T-cell (primary cell): Measurements from ENCODE around the gene SPATS2. TPM values are rescaled to one million over a fixed set of nuclear protein-coding genes. Genes with fewer than 3 reads are reported as not detected.
"Not testable (repeated sequence)": the region's sequence is repeated elsewhere in the genome, so short reads cannot be mapped to it uniquely, and the experiment has no call there.

ENCODE experiments used
- ATAC-seq, 4 experiments: fragments of 200-7000 bp in 3 of 4; fragments of 150-1000 bp in 1 of 4; cut with Tn5 transposase; replicated peaks in 1 of 4; 1 replicate in 3 of 4; 2 replicates in 1 of 4; pipeline ENCODE4 v1.10.0; 2021; ENCODE audit warnings: moderate library complexity in 3 of 4, mild to moderate bottlenecking in 2 of 4, moderate number of reproducible peaks in 1 of 4
- CTCF ChIA-PET, 2 donors: fragments of 300-600 bp; sonication (Branson Sonifier 250); formaldehyde crosslinking; loops; one replicate each; lab custom pipeline; 2022; ENCODE audit warnings: antibody characterized with exemption in 2 of 2; lab: Charles Lee
- POLR2A ChIA-PET, 2 donors: fragments of 300-600 bp; sonication (Branson Sonifier 250); formaldehyde crosslinking; loops; one replicate each; lab custom pipeline; 2022; ENCODE audit warnings: antibody characterized with exemption in 2 of 2; lab: Charles Lee
- DNase-seq, 35 experiments: peaks; one replicate each; pipeline versions ENCODE4 v3.0.0 to v3.0.0-alpha.2; 2013 to 2023
- H3K27ac ChIP-seq: one replicate; pipeline ENCODE4 v1.5.1; 2013; ENCODE audit warnings: low read length
- H3K27me3 ChIP-seq, 2 experiments: replicated peaks in 1 of 2; 1 replicate in 1 of 2; 2 replicates in 1 of 2; pipeline versions ENCODE4 v1.6.1 to v1.7.0; 2013; ENCODE audit warnings: low read length in 1 of 2, mixed read lengths in 1 of 2; ENCODE audit not compliant: control insufficient read depth in 2 of 2, insufficient read depth in 2 of 2; ENCODE audit errors: extremely low read depth in 1 of 2
- H3K36me3 ChIP-seq, 2 donors: 1 replicate in 1 of 2; 2 replicates in 1 of 2; pipeline versions ENCODE4 v1.6.1 to v1.7.0; 2013; ENCODE audit warnings: low read length in 1 of 2; ENCODE audit not compliant: control insufficient read depth in 2 of 2, insufficient read depth in 1 of 2; ENCODE audit errors: extremely low read depth in 1 of 2
- H3K4me1 ChIP-seq, 2 experiments: 1 replicate in 1 of 2; 2 replicates in 1 of 2; pipeline versions ENCODE4 v1.6.1 to v1.7.0; 2013; ENCODE audit warnings: low read length in 2 of 2, mixed read lengths in 1 of 2; ENCODE audit not compliant: insufficient read depth in 2 of 2, control insufficient read depth in 1 of 2; ENCODE audit errors: extremely low read depth in 1 of 2
- H3K4me3 ChIP-seq, 2 donors: 1 replicate in 1 of 2; 2 replicates in 1 of 2; pipeline versions ENCODE4 v1.5.1 to v1.7.0; 2013; ENCODE audit warnings: mild to moderate bottlenecking in 2 of 2, low read length in 1 of 2, moderate library complexity in 1 of 2; ENCODE audit not compliant: control insufficient read depth in 1 of 2; ENCODE audit errors: extremely low read depth in 1 of 2
- H3K9me3 ChIP-seq: 2 replicates; pipeline ENCODE4 v1.7.0; 2013
- H3K27ac Mint-ChIP-seq, 2 donors: one replicate each; pipeline ENCODE4 v1.8.0; 2020 to 2021; ENCODE audit warnings: mild to moderate bottlenecking in 2 of 2, mixed read lengths in 2 of 2
- H3K27me3 Mint-ChIP-seq, 2 donors: one replicate each; pipeline ENCODE4 v1.8.0; 2021 to 2022; ENCODE audit warnings: mixed read lengths in 2 of 2
- H3K36me3 Mint-ChIP-seq: one replicate; pipeline ENCODE4 v1.8.0; 2021; ENCODE audit warnings: mixed read lengths
- H3K4me1 Mint-ChIP-seq, 3 donors: one replicate each; pipeline ENCODE4 v1.8.0; 2020 to 2022; ENCODE audit warnings: mixed read lengths in 3 of 3, mild to moderate bottlenecking in 1 of 3
- H3K4me3 Mint-ChIP-seq, 3 donors: one replicate each; pipeline ENCODE4 v1.8.0; 2020 to 2022; ENCODE audit warnings: mild to moderate bottlenecking in 3 of 3, mixed read lengths in 3 of 3, moderate library complexity in 3 of 3
- H3K9me3 Mint-ChIP-seq, 3 donors: one replicate each; pipeline ENCODE4 v1.8.0; 2020 to 2022; ENCODE audit warnings: mixed read lengths in 3 of 3
- WGBS: methylation state at CpG from one replicate; pipeline ENCODE4 v1.1.5; 2013; ENCODE audit warnings: missing lambda C conversion rate; ENCODE audit not compliant: insufficient coverage; 5-methylcytosine and 5-hydroxymethylcytosine counted together
- total RNA-seq, 35 experiments: library from RNA in 6 of 35; stranded (reverse) in 6 of 35; fragments of 120-200 nt in 1 of 35; gene quantifications; one replicate each; pipeline versions ENCODE4 v1.2.1 to v1.2.4 and lab custom pipeline; 2013 to 2026

SPATS2 gene
- total RNA-seq, 5 donors from 2014 or later (not counting 1 experiment from before 2014, with no cell fraction given): 5.4 to 11.4 (median 7.4) TPM

DNA sequence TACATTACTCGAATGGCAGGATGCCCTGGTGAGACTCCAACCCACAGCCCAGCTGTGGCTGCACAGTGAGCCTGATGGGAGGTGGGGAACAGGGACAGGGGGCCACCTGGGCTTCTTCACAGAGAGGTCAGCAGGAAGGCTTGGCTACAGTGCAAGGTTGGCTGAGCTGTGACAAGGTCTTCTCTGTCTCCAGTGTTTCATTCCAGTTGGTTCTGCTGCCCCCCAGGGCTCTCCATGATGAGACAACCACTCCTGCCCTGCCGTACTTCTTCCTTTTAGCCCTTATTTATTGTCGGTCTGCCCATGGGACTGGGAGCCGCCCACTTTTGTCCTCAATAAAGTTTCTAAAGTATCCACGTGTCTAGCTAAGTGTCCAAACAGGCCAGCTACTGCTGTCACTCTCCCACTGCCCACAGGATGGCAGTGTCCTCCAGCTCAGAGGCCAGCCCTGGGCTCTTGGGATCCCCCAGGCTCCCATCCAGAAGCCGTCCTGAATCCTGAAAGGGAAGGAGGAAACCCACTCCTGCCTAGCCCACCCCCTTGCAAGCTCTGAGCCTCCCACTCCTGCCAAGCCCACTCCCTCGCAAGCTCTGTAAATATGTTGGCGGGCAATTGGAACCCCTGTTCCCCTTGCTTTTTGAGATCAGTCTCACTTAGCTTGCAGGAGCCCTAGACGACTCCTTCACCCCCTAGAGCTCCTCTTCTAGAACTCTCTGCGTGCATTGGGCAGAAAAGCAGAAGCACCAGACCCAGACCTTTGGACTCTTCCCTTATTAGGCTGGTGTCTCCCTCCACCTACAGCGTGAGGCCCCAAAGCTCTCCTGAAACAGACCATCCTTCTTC is 35.7 kb upstream of the SPATS2 start:
- H3K4me1 ChIP-seq: peaks cover 0 to 14% of the 10 kb centered on the region in 2 experiments
- ATAC-seq (peak in 3 of 4 experiments; percentile 37 to 67 (median 50)), DNase-seq (no peak)
- Mint-ChIP-seq H3K36me3 (no peaks in the 10 kb centered on the region), H3K27me3 (peaks cover 36 to 43% of the 10 kb centered on the region in 2 donors), H3K4me1 (peaks cover 1 to 15% (median 6%) of the 10 kb centered on the region in 3 donors), H3K9me3 (no peaks in the 10 kb centered on the region), H3K4me3 (no peak overlapping the region), H3K27ac (no peak overlapping the region)
- 86% methylated on average over 10 of the region's 11 CpGs for WGBS
- no peaks in the 10 kb centered on the region for H3K36me3 ChIP-seq
- CTCF ChIA-PET: interaction anchor here (0.6 to 2.5 kb wide), 12 partner anchors 9 to 183 kb away, joined by 3 to 13 read pairs (median 4); partner anchors contain the start of gene TROAP (in 2 of the 2)
- POLR2A ChIA-PET: interaction anchor here in 1 of 2 donors (0.7 kb wide), 1 partner anchor 262 kb away, joined by 3 read pairs; no protein-coding TSS in a partner anchor
- H3K4me3 ChIP-seq: no peak overlapping the region
- peaks cover 5 to 63% of the 10 kb centered on the region in 2 experiments for H3K27me3 ChIP-seq
- H3K27ac ChIP-seq: no peak overlapping the region
- H3K9me3 ChIP-seq: no peaks in the 10 kb centered on the region

- peaks cover 7 to 71% of the 10 kb centered on the region in 2 experiments for H3K27me3 ChIP-seq
- H3K36me3 ChIP-seq: no peaks in the 10 kb centered on the region
- DNase-seq (no peak), ATAC-seq (no peak)
- H3K9me3 Mint-ChIP-seq: no peaks in the 10 kb centered on the region
- H3K4me1 Mint-ChIP-seq: peaks cover 10 to 23% (median 12%) of the 10 kb centered on the region in 3 donors
- no peak overlapping the region for H3K4me3 ChIP-seq
- POLR2A ChIA-PET: no interaction called here
- 81% methylated on average over 17 of the region's 17 CpGs for WGBS
- CTCF ChIA-PET: interaction anchor here (0.6 to 2.5 kb wide), 8 partner anchors 9 to 182 kb away, joined by 3 to 13 read pairs (median 8); partner anchors contain the start of gene TROAP (in 1 of the 2)
- H3K4me1 ChIP-seq: peaks cover 0 to 22% of the 10 kb centered on the region in 2 experiments
- no peak overlapping the region for H3K27ac ChIP-seq
- H3K36me3 Mint-ChIP-seq: no peaks in the 10 kb centered on the region
- H3K27ac Mint-ChIP-seq: peak overlapping the region in 1 of 2 donors; percentile 39
- no peaks in the 10 kb centered on the region for H3K9me3 ChIP-seq
- peaks cover 43 to 52% of the 10 kb centered on the region in 2 donors for H3K27me3 Mint-ChIP-seq
- H3K4me3 Mint-ChIP-seq: peak overlapping the region in 2 of 3 donors; percentile 13 to 51
Observed at GRCh38 chr12:49332441-49332861, 34.8 kb upstream of the SPATS2 start.

GRCh38 chr12:49332891-49333371 is 34.3 kb upstream of the SPATS2 start:
- H3K9me3 Mint-ChIP-seq: no peaks in the 10 kb centered on the region
- CTCF ChIA-PET: interaction anchor here (0.6 to 2.5 kb wide), 3 partner anchors 10 to 56 kb away, joined by 6 to 12 read pairs (median 10); partner anchors contain the start of gene TROAP (in 1 of the 2)
- Histone ChIP-seq H3K9me3 (no peaks in the 10 kb centered on the region), H3K36me3 (no peaks in the 10 kb centered on the region), H3K27me3 (peaks cover 8 to 76% of the 10 kb centered on the region in 2 experiments), H3K4me3 (no peak overlapping the region), H3K4me1 (peaks cover 2 to 27% of the 10 kb centered on the region in 2 experiments), H3K27ac (no peak overlapping the region)
- H3K4me3 Mint-ChIP-seq: peak overlapping the region in 2 of 3 donors; percentile 28 to 51
- ATAC-seq (no peak), DNase-seq (no peak)
- peak overlapping the region in 1 of 2 donors; percentile 39 for H3K27ac Mint-ChIP-seq
- POLR2A ChIA-PET: interaction anchor here in 1 of 2 donors (0.7 kb wide), 1 partner anchor 374 kb away, joined by 6 read pairs; no protein-coding TSS in a partner anchor
- WGBS: 23% methylated on average over 35 of the region's 40 CpGs
- peaks cover 48 to 57% of the 10 kb centered on the region in 2 donors for H3K27me3 Mint-ChIP-seq
- no peaks in the 10 kb centered on the region for H3K36me3 Mint-ChIP-seq
- H3K4me1 Mint-ChIP-seq: peaks cover 15 to 28% (median 15%) of the 10 kb centered on the region in 3 donors

GRCh38 chr12:49333778-49334177 is 33.5 kb upstream of the SPATS2 start:
- H3K36me3 ChIP-seq, H3K4me3 ChIP-seq, H3K36me3 Mint-ChIP-seq, DNase-seq, H3K9me3 ChIP-seq, H3K27ac Mint-ChIP-seq, H3K27ac ChIP-seq, H3K4me3 Mint-ChIP-seq, ATAC-seq, H3K9me3 Mint-ChIP-seq, POLR2A ChIA-PET: not testable (repeated sequence)
- H3K27me3 Mint-ChIP-seq: peaks cover 53 to 65% of the 10 kb centered on the region in 2 donors
- Histone ChIP-seq H3K4me1 (peaks cover 2 to 29% of the 10 kb centered on the region in 2 experiments), H3K27me3 (peaks cover 16 to 84% of the 10 kb centered on the region in 2 experiments)
- H3K4me1 Mint-ChIP-seq: peaks cover 16 to 30% (median 18%) of the 10 kb centered on the region in 3 donors
- CTCF ChIA-PET: interaction anchor here (0.7 kb wide), 2 partner anchors 12 to 50 kb away, joined by 4 to 8 read pairs; no protein-coding TSS in a partner anchor
- 66% methylated on average over 8 of the region's 21 CpGs for WGBS

GRCh38 chr12:49334226-49334625 is 33.0 kb upstream of the SPATS2 start:
- CTCF ChIA-PET: interaction anchor here in 1 of 2 donors (1.4 kb wide), 1 partner anchor 24 kb away, joined by 5 read pairs; no protein-coding TSS in a partner anchor
- Histone ChIP-seq H3K36me3 (no peaks in the 10 kb centered on the region), H3K27ac (no peak overlapping the region), H3K9me3 (no peaks in the 10 kb centered on the region), H3K27me3 (peaks cover 16 to 89% of the 10 kb centered on the region in 2 experiments), H3K4me1 (peaks cover 2 to 29% of the 10 kb centered on the region in 2 experiments), H3K4me3 (no peak overlapping the region)
- DNase-seq: no peak
- Mint-ChIP-seq H3K4me3 (no peak overlapping the region), H3K4me1 (peaks cover 16 to 30% (median 18%) of the 10 kb centered on the region in 3 donors), H3K9me3 (no peaks in the 10 kb centered on the region), H3K27me3 (peaks cover 58 to 69% of the 10 kb centered on the region in 2 donors), H3K36me3 (no peaks in the 10 kb centered on the region), H3K27ac (no peak overlapping the region)
- no peak for ATAC-seq
- POLR2A ChIA-PET: no interaction called here
- 24% methylated on average over 11 of the region's 19 CpGs for WGBS

DNA sequence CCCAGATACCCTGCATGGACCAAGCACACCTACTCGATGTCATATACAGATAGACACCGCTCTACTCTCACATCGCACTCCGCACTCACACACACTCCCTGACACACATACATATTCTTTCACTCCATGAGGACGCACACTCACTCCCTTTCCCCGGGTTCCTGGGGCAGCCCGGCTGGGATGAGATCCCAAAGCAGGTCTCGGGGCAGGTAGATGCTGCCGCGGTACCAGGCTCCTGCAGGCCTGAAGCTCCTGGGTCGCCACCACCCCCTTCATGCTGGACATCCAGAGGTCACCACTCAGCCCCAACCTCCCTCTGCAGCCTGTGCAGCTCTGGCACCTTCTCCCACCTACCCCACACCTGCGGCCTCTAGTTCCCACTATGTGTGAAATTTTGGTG is 32.6 kb upstream of the SPATS2 start:
- H3K27ac ChIP-seq: no peak overlapping the region
- H3K4me3 ChIP-seq: no peak overlapping the region
- Mint-ChIP-seq H3K27me3 (peaks cover 61 to 69% of the 10 kb centered on the region in 2 donors), H3K4me3 (no peak overlapping the region), H3K27ac (no peak overlapping the region), H3K36me3 (no peaks in the 10 kb centered on the region), H3K4me1 (peaks cover 16 to 30% (median 18%) of the 10 kb centered on the region in 3 donors), H3K9me3 (no peaks in the 10 kb centered on the region)
- CTCF ChIA-PET: interaction anchor here in 1 of 2 donors (1.4 kb wide), 1 partner anchor 24 kb away, joined by 5 read pairs; no protein-coding TSS in a partner anchor
- H3K9me3 ChIP-seq: no peaks in the 10 kb centered on the region
- no peaks in the 10 kb centered on the region for H3K36me3 ChIP-seq
- DNase-seq: no peak
- peaks cover 2 to 29% of the 10 kb centered on the region in 2 experiments for H3K4me1 ChIP-seq
- POLR2A ChIA-PET: no interaction called here
- 49% methylated on average over 8 of the region's 12 CpGs for WGBS
- peaks cover 16 to 93% of the 10 kb centered on the region in 2 experiments for H3K27me3 ChIP-seq
- no peak for ATAC-seq
